HG03571 (cell line): ENCODE measurements around the gene SPPL3.
"Not testable (repeated sequence)": the region's sequence is repeated elsewhere in the genome, so short reads cannot be mapped to it uniquely, and the experiment has no call there.

Experiments used
- ATAC-seq: cut with Tn5 transposase; IDR thresholded peaks from one replicate; pipeline ENCODE4 v1.9.1; 2021; ENCODE audit not compliant: unreplicated experiment

The SPPL3 gene

GRCh38 chr12:120845696-120846095 is 58.5 kb downstream of the SPPL3 start:
- ATAC-seq, result no peak

GRCh38 chr12:120844768-120845449 is 59.2 kb downstream of the SPPL3 start:
- no peak for ATAC-seq

GRCh38 chr12:120844297-120844696 is 59.9 kb downstream of the SPPL3 start:
- ATAC-seq, result no peak

- no peak for ATAC-seq
Observed at GRCh38 chr12:120843472-120843871, 60.7 kb downstream of the SPPL3 start.

- no peak for ATAC-seq
Observed at GRCh38 chr12:120842595-120842994, 61.6 kb downstream of the SPPL3 start.

- no peak for ATAC-seq
Observed at GRCh38 chr12:120841525-120841924, 62.6 kb downstream of the SPPL3 start.

GRCh38 chr12:120839503-120839902 is 64.7 kb downstream of the SPPL3 start:
- no peak for ATAC-seq

- not testable (repeated sequence) for ATAC-seq
Observed at GRCh38 chr12:120838629-120839383, 65.4 kb downstream of the SPPL3 start.

GRCh38 chr12:120836114-120836684 is 68.0 kb downstream of the SPPL3 start:
- no peak for ATAC-seq

- ATAC-seq, result no peak
Observed at GRCh38 chr12:120835657-120836056, 68.5 kb downstream of the SPPL3 start.

GRCh38 chr12:120835304-120835612 is 68.9 kb downstream of the SPPL3 start:
- ATAC-seq, result no peak

GRCh38 chr12:120834489-120835303 is 69.5 kb downstream of the SPPL3 start:
- no peak for ATAC-seq

- no peak for ATAC-seq
Observed at GRCh38 chr12:120833849-120834248, 70.3 kb downstream of the SPPL3 start.

GRCh38 chr12:120832737-120833136 is 71.4 kb downstream of the SPPL3 start:
- no peak for ATAC-seq

- ATAC-seq, result no peak
Observed at GRCh38 chr12:120831648-120832267, 72.4 kb downstream of the SPPL3 start.

GRCh38 chr12:120830966-120831365 is 73.2 kb downstream of the SPPL3 start:
- ATAC-seq, result no peak

GRCh38 chr12:120830052-120830940 is 73.9 kb downstream of the SPPL3 start:
- no peak for ATAC-seq

GRCh38 chr12:120826335-120826734 is 77.8 kb downstream of the SPPL3 start:
- ATAC-seq, result no peak

GRCh38 chr12:120825337-120825736 is 78.8 kb downstream of the SPPL3 start:
- ATAC-seq, result no peak
